GM12865 (cell line): ENCODE measurements around the gene BACE2.

Source experiments
- DNase-seq: peaks from one replicate; pipeline ENCODE4 v3.0.0; 2010; ENCODE audit warnings: low read depth
- H3K4me3 ChIP-seq: 2 replicates; pipeline ENCODE4 v1.5.1; 2011; ENCODE audit warnings: mild to moderate bottlenecking, low read depth, low read length, control low read depth
- CTCF ChIP-seq: IDR thresholded peaks from 2 replicates; pipeline ENCODE4 v1.5.1; 2011; ENCODE audit warnings: low read length, control low read depth, low read depth, inconsistent platforms; ENCODE audit not compliant: insufficient read depth; ENCODE audit errors: missing control alignments

BACE2 gene

GRCh38 chr21:41317458-41317857 is 149.5 kb downstream of the BACE2 start:
- no peak overlapping the region for H3K4me3 ChIP-seq
- TF ChIP-seq CTCF: no peak
- DNase-seq: no peak

GRCh38 chr21:41318218-41318617 is 150.3 kb downstream of the BACE2 start:
- TF ChIP-seq CTCF: no peak
- no peak overlapping the region for H3K4me3 ChIP-seq
- DNase-seq: no peak

- no peak for DNase-seq
- no peak for TF ChIP-seq CTCF
- H3K4me3 ChIP-seq: no peak overlapping the region
These were observed 151.3 kb downstream of the BACE2 start for GRCh38 chr21:41319273-41319672.

GRCh38 chr21:41321211-41321907 is 153.4 kb downstream of the BACE2 start:
- no peak overlapping the region for H3K4me3 ChIP-seq
- TF ChIP-seq CTCF: no peak
- peak; percentile 16 for DNase-seq

GRCh38 chr21:41321908-41322495 is 154.0 kb downstream of the BACE2 start:
- no peak for TF ChIP-seq CTCF
- no peak overlapping the region for H3K4me3 ChIP-seq
- no peak for DNase-seq

- no peak for DNase-seq
- TF ChIP-seq CTCF: no peak
- H3K4me3 ChIP-seq: no peak overlapping the region
These were observed 154.8 kb downstream of the BACE2 start for GRCh38 chr21:41322496-41323382.
